Brain microvascular endothelial cell (primary cell): ENCODE results near the gene MARK3.

Experiments
- DNase-seq: peaks from one replicate; pipeline ENCODE4 v3.0.0-alpha.2; 2020
- H3K27ac ChIP-seq: fragments of 250-450 bp; sonication (Bioruptor Pico); 2 replicates; pipeline ENCODE4 v1.5.1; 2020; ENCODE audit warnings: mild to moderate bottlenecking, moderate library complexity
- H3K27me3 ChIP-seq: fragments of 250-450 bp; sonication (Bioruptor Pico); replicated peaks from 2 replicates; pipeline ENCODE4 v1.5.1; 2020; ENCODE audit warnings: mild to moderate bottlenecking
- H3K36me3 ChIP-seq: fragments of 250-450 bp; sonication (Bioruptor Pico); replicated peaks from 2 replicates; pipeline ENCODE4 v1.5.1; 2020; ENCODE audit warnings: mild to moderate bottlenecking
- H3K4me3 ChIP-seq: 2 replicates; pipeline ENCODE4 v1.5.1; 2011; ENCODE audit warnings: low read depth, mild to moderate bottlenecking, control low read depth, low read length, moderate library complexity
- CTCF ChIP-seq: IDR thresholded peaks from 2 replicates; pipeline ENCODE4 v1.5.1; 2011; ENCODE audit warnings: low read depth, mild to moderate bottlenecking, moderate library complexity, low read length, control low read depth, inconsistent platforms; ENCODE audit errors: missing control alignments
- in situ Hi-C: cut with HindIII; loops from 2 replicates; pipeline ENCODE4 v1.10.0; 2017; ENCODE audit warnings: low sequenced_read_pairs, low pct_ligation_motif_present

Gene MARK3

GRCh38 chr14:103388664-103389063 is 3.4 kb downstream of the MARK3 start:
- no peak for DNase-seq
- Histone ChIP-seq H3K27ac (no peak overlapping the region), H3K27me3 (no peaks in the 10 kb centered on the region), H3K4me3 (no peak overlapping the region), H3K36me3 (no peaks in the 10 kb centered on the region)
- in situ Hi-C loops = no loop called here
- no peak for TF ChIP-seq CTCF

GRCh38 chr14:103390605-103391004 is 5.4 kb downstream of the MARK3 start:
- DNase-seq = no peak
- no peak for TF ChIP-seq CTCF
- H3K27me3 ChIP-seq = no peaks in the 10 kb centered on the region
- H3K4me3 ChIP-seq = no peak overlapping the region
- H3K36me3 ChIP-seq = no peaks in the 10 kb centered on the region
- in situ Hi-C loops = no loop called here
- no peak overlapping the region for H3K27ac ChIP-seq

- peak; percentile 57 for DNase-seq
- Histone ChIP-seq H3K4me3 (no peak overlapping the region), H3K27ac (no peak overlapping the region), H3K36me3 (no peaks in the 10 kb centered on the region), H3K27me3 (no peaks in the 10 kb centered on the region)
- in situ Hi-C loops = no loop called here
- peak; percentile 78 for TF ChIP-seq CTCF
Measured at GRCh38 chr14:103391048-103391447, 5.8 kb downstream of the MARK3 start.

- Histone ChIP-seq H3K27ac (no peak overlapping the region), H3K36me3 (no peaks in the 10 kb centered on the region), H3K27me3 (no peaks in the 10 kb centered on the region), H3K4me3 (no peak overlapping the region)
- no peak for DNase-seq
- in situ Hi-C loops = no loop called here
- no peak for TF ChIP-seq CTCF
Measured at GRCh38 chr14:103392106-103392505, 6.9 kb downstream of the MARK3 start.

GRCh38 chr14:103392572-103392971 is 7.4 kb downstream of the MARK3 start:
- H3K27ac ChIP-seq = no peak overlapping the region
- H3K36me3 ChIP-seq = no peaks in the 10 kb centered on the region
- no peak overlapping the region for H3K4me3 ChIP-seq
- in situ Hi-C loops = no loop called here
- no peaks in the 10 kb centered on the region for H3K27me3 ChIP-seq
- DNase-seq = no peak
- TF ChIP-seq CTCF = no peak

GRCh38 chr14:103393070-103393469 is 7.9 kb downstream of the MARK3 start:
- no peak for TF ChIP-seq CTCF
- in situ Hi-C loops = no loop called here
- DNase-seq = no peak
- Histone ChIP-seq H3K27ac (no peak overlapping the region), H3K36me3 (no peaks in the 10 kb centered on the region), H3K4me3 (no peak overlapping the region), H3K27me3 (no peaks in the 10 kb centered on the region)
